Fibroblast of lung (primary cell): ENCODE measurements around the gene TEDC2. TPM values are rescaled to one million over a fixed set of nuclear protein-coding genes. Genes with fewer than 3 reads are reported as not detected.
A peak's percentile ranks its signal among the peaks of the same experiment; 100 is the strongest.

ENCODE experiments used
- DNase-seq, 2 donors: peaks; one replicate each; pipeline versions ENCODE4 v3.0.0 to v3.0.0-alpha.2; 2010; ENCODE audit warnings: low read depth in 2 of 2
- H2AFZ ChIP-seq: 2 replicates; pipeline ENCODE4 v1.5.1; 2012; ENCODE audit warnings: low read length, control low read depth, inconsistent platforms
- H3K27ac ChIP-seq: 2 replicates; pipeline ENCODE4 v1.5.1; 2011; ENCODE audit warnings: low read length, control low read depth; ENCODE audit not compliant: insufficient read depth
- H3K27me3 ChIP-seq: 2 replicates; pipeline ENCODE4 v1.5.1; 2011; ENCODE audit warnings: mild to moderate bottlenecking, low read length; ENCODE audit not compliant: control insufficient read depth, insufficient read depth
- H3K36me3 ChIP-seq: 2 replicates; pipeline ENCODE4 v1.5.1; 2011; ENCODE audit warnings: low read length; ENCODE audit not compliant: control insufficient read depth, insufficient read depth
- H3K4me1 ChIP-seq: 2 replicates; pipeline ENCODE4 v1.5.1; 2011; ENCODE audit warnings: low read length; ENCODE audit not compliant: control insufficient read depth, insufficient read depth; ENCODE audit errors: extremely low read depth
- H3K4me2 ChIP-seq: 2 replicates; pipeline ENCODE4 v1.5.1; 2011; ENCODE audit warnings: low read length, control low read depth; ENCODE audit not compliant: insufficient read depth; ENCODE audit errors: extremely low read depth
- H3K4me3 ChIP-seq, 4 experiments: fragments of 200-600 bp in 1 of 4; sonication (generic) in 1 of 4; replicated peaks in 1 of 4; 2 replicates each; pipeline ENCODE4 v1.5.1; 2011 to 2016; ENCODE audit warnings: low read length in 4 of 4, low read depth in 3 of 4, mild to moderate bottlenecking in 3 of 4, control low read depth in 2 of 4, inconsistent platforms in 1 of 4, mixed read lengths in 1 of 4; ENCODE audit not compliant: insufficient read depth in 1 of 4; ENCODE audit errors: control extremely low read depth in 1 of 4
- H3K79me2 ChIP-seq: 2 replicates; pipeline ENCODE4 v1.5.1; 2012; ENCODE audit warnings: mild to moderate bottlenecking, low read length, inconsistent platforms; ENCODE audit not compliant: control insufficient read depth, insufficient read depth
- H3K9ac ChIP-seq: 2 replicates; pipeline ENCODE4 v1.5.1; 2011; ENCODE audit warnings: mild to moderate bottlenecking, low read length, control low read depth; ENCODE audit not compliant: insufficient read depth
- H3K9me3 ChIP-seq: 2 replicates; pipeline ENCODE4 v1.5.1; 2012; ENCODE audit warnings: low read depth, low read length; ENCODE audit not compliant: control insufficient read depth, insufficient read depth
- H4K20me1 ChIP-seq: 2 replicates; pipeline ENCODE4 v1.5.1; 2011; ENCODE audit warnings: low read length; ENCODE audit not compliant: control insufficient read depth, insufficient read depth; ENCODE audit errors: extremely low read depth
- EZH2 ChIP-seq: IDR thresholded peaks from 2 replicates; pipeline ENCODE4 v1.5.1; 2012; ENCODE audit warnings: low read length, control low read depth, mild to moderate bottlenecking; ENCODE audit errors: missing control alignments
- polyA plus RNA-seq, 2 donors: library from polyadenylated mRNA; depleted of rRNA in 1 of 2; stranded (reverse) in 1 of 2; unstranded in 1 of 2; fragments of >200 nt; gene quantifications; 2 replicates each; pipeline ENCODE4 v1.2.1, GENCODE V29; 2011 to 2012; ENCODE audit warnings: missing spikeins in 1 of 2
- total RNA-seq: library from RNA; depleted of rRNA; stranded (reverse); fragments of >200 nt; gene quantifications from 2 replicates; pipeline ENCODE4 v1.2.1, GENCODE V29; 2014
- TF ChIP-seq, protein P1 (sequence below), 2 donors: IDR thresholded peaks in 1 of 2; conservative IDR thresholded peaks in 1 of 2; 1 replicate in 1 of 2; 2 replicates in 1 of 2; pipeline ENCODE4 v1.5.1; 2011 to 2012; ENCODE audit warnings: low read length in 2 of 2, control low read depth in 1 of 2, inconsistent platforms in 1 of 2, low read depth in 1 of 2, mild to moderate bottlenecking in 1 of 2

Gene TEDC2
- total and polyA plus RNA-seq, 2 donors (not counting 1 experiment from before 2014, with no cell fraction given), result 1.2 to 1.7 TPM

DNA sequence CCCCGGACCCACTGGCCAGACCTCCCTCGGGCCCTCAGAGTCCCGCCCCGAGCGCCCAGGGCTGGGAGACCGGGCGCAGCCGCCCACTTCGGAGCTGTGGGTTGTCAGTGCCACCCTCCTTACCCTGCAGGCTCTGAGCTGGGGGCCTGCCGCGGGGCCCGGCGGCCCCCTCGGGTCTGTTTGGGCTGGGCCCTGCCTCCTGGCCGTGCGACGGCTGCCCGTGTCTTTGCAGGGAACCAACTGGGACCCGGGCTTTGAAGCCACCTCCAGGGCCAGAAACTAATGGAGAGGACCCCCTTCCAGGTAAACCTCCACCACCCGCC lies 443 bp downstream of the TEDC2 start:
- Histone ChIP-seq H3K27me3 (no peaks in the 10 kb centered on the region), H3K4me3 (peak overlapping the region; percentile 40 to 70 (median 49)), H3K36me3 (peaks cover 14% of the 10 kb centered on the region), H2AFZ (peak overlapping the region; percentile 23), H3K4me1 (peaks cover 3% of the 10 kb centered on the region), H3K9ac (peak overlapping the region; percentile 58), H3K4me2 (peak overlapping the region; percentile 82), H3K9me3 (no peaks in the 10 kb centered on the region), H3K79me2 (no peaks in the 10 kb centered on the region), H4K20me1 (no peaks in the 10 kb centered on the region), H3K27ac (no peak overlapping the region)
- no peak for TF ChIP-seq EZH2
- TF ChIP-seq, protein P1, sequence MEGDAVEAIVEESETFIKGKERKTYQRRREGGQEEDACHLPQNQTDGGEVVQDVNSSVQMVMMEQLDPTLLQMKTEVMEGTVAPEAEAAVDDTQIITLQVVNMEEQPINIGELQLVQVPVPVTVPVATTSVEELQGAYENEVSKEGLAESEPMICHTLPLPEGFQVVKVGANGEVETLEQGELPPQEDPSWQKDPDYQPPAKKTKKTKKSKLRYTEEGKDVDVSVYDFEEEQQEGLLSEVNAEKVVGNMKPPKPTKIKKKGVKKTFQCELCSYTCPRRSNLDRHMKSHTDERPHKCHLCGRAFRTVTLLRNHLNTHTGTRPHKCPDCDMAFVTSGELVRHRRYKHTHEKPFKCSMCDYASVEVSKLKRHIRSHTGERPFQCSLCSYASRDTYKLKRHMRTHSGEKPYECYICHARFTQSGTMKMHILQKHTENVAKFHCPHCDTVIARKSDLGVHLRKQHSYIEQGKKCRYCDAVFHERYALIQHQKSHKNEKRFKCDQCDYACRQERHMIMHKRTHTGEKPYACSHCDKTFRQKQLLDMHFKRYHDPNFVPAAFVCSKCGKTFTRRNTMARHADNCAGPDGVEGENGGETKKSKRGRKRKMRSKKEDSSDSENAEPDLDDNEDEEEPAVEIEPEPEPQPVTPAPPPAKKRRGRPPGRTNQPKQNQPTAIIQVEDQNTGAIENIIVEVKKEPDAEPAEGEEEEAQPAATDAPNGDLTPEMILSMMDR (conservative IDR thresholded peaks at IDR 0.05 in 1 of 2, IDR thresholded peaks at IDR 0.05 in 1 of 2; ENCODE audit: low read depth in 1 of 2, low read length in 2 of 2), result no peak
- no peak for DNase-seq

DNA sequence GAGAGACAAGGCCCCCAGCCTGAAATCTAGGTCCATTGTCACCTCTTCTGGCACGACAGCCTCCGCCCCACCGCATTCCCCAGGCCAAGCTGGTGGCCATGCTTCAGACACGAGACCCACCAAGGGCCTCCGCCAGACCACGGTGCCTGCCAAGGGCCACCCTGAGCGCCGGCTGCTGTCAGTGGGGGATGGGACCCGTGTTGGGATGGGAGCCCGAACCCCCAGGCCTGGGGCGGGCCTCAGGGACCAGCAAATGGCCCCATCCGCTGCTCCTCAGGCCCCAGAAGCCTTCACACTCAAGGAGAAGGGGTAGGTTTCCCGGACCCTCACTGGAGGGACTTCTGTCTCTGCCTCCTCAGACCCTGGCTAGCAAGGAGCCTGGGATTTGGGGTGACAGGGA lies 1.0 kb downstream of the TEDC2 start:
- Histone ChIP-seq H3K4me3 (peak overlapping the region in 3 of 4 experiments; percentile 40 to 70 (median 43)), H3K79me2 (no peaks in the 10 kb centered on the region), H3K9me3 (no peaks in the 10 kb centered on the region), H3K27ac (no peak overlapping the region), H3K27me3 (no peaks in the 10 kb centered on the region), H3K36me3 (peaks cover 12% of the 10 kb centered on the region), H2AFZ (no peak overlapping the region), H3K9ac (no peak overlapping the region), H4K20me1 (no peaks in the 10 kb centered on the region), H3K4me1 (peaks cover 3% of the 10 kb centered on the region), H3K4me2 (peak overlapping the region; percentile 82)
- DNase-seq, result no peak
- TF ChIP-seq EZH2, result no peak
- TF ChIP-seq, protein P1 (conservative IDR thresholded peaks at IDR 0.05 in 1 of 2, IDR thresholded peaks at IDR 0.05 in 1 of 2; ENCODE audit: low read depth in 1 of 2, low read length in 2 of 2), result no peak

DNA sequence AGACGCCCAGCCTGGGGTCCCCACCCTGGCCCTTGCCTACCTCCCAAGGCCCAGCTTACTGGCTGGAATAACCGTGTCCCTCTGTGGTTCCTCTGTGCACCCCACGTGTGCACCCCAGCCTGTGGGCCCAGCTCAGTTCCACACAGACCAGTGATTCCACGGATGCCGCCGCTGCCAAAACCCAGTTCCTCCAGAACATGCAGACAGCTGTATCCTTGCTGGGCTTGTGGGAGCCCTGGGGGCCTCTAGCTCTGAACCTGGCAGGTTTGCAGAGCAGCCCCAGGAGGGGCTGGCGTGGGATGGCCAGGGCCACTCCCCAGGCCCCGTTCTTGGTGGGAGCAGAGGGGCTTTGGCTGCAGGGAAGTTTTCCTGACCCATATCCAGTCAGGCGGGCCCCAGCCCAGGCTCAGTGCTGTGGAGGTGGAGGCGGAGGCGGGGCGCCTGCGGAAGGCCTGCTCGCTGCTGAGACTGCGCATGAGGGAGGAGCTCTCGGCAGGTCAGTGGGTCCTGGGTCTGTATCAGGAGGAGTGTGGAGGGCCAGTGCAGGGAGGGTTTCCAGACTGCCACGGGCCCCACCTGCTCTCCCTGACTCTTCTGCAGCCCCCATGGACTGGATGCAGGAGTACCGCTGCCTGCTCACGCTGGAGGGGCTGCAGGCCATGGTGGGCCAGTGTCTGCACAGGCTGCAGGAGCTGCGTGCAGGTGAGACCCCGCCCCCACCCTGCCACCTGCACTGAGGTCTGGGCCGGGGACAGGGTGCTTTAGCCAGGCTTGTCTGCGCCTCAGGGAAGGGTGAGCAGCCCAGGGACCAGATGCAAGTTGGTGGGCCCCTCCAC lies 2.3 kb downstream of the TEDC2 start:
- Histone ChIP-seq H3K27me3 (no peaks in the 10 kb centered on the region), H3K36me3 (peaks cover 1% of the 10 kb centered on the region), H2AFZ (no peak overlapping the region), H3K79me2 (no peaks in the 10 kb centered on the region), H3K27ac (no peak overlapping the region), H3K4me1 (peaks cover 5% of the 10 kb centered on the region), H3K4me2 (no peak overlapping the region), H3K4me3 (no peak overlapping the region), H3K9ac (no peak overlapping the region), H3K9me3 (no peaks in the 10 kb centered on the region), H4K20me1 (no peaks in the 10 kb centered on the region)
- DNase-seq, result no peak
- TF ChIP-seq, protein P1 (conservative IDR thresholded peaks at IDR 0.05 in 1 of 2, IDR thresholded peaks at IDR 0.05 in 1 of 2; ENCODE audit: low read depth in 1 of 2, low read length in 2 of 2), result no peak
- TF ChIP-seq EZH2, result no peak
